Stimulated activated CD8-positive, alpha-beta memory T cell treated with anti-CD3 and anti-CD28 coated beads, Interleukin-2, amount 100 ng/mL, for 1 hour (primary cell): ENCODE data around the gene FAM83E.

Source experiments
- DNase-seq, 2 donors: peaks; one replicate each; pipeline ENCODE4 v3.0.0-alpha.2; 2020; ENCODE audit warnings: low read depth in 2 of 2

The FAM83E gene

GRCh38 chr19:48575931-48576622 lies 38.8 kb downstream of the FAM83E start:
- DNase-seq: no peak

- DNase-seq: no peak
These were observed 41.7 kb downstream of the FAM83E start for GRCh38 chr19:48573163-48573505.

- DNase-seq: no peak
These were observed 43.3 kb downstream of the FAM83E start for GRCh38 chr19:48571378-48572162.

- DNase-seq: no peak
These were observed 45.1 kb downstream of the FAM83E start for GRCh38 chr19:48569814-48570213.

GRCh38 chr19:48568345-48568886 lies 46.5 kb downstream of the FAM83E start:
- no peak for DNase-seq

GRCh38 chr19:48565090-48565489 lies 49.8 kb downstream of the FAM83E start:
- no peak for DNase-seq
